ENCODE measurements around the gene PMM2. TPM values are rescaled to one million over a fixed set of nuclear protein-coding genes. Genes with fewer than 3 reads are reported as not detected.

The PMM2 gene
- total and polyA plus RNA-seq, 9 of the 15 experiments (the other 6 are each of a cell fraction or from before 2014, with no cell fraction given): 5.6 to 42.7 (median 25.9) TPM

DNA sequence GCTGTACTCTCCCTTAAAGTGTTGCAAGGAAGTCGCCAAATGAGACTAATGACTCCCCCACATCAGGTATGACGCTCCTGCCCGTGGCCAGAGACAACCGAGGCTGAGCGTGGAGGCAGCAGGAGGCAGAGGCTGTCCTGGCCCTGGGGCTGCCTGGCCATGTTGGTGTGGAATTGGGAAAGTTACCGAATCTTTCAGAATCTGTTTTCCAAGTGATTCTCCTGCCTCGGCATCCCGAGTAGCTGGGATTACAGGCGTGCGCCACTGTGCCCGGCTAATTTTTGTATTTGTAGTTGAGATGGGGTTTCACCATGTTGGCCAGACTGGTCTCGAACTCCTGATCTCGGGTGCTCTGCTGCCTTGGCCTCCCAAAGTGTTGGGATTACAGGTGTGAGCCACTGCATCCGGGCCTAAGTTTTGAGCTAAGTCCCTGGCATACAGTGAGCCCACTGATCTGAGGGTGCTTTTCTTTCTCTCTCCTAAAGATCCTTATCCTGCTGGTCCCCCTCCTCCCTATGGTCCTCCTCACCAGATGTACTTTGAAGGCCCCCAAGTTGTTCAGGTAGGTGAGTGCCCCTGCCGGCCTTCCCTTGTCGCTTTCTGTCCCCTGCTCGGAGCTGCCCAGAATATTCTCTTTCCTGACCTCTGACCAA, 85.2 kb downstream of the PMM2 start:
- no peak for DNase-seq (ENCODE audit: extremely low read depth in 1 of 4, low spot score in 3 of 4)
- WGBS (ENCODE audit: insufficient coverage, low coverage, missing lambda C conversion rate): 37% methylated on average over 16 of the region's 17 CpGs
- Histone ChIP-seq H3K9me3 (replicated peaks; ENCODE audit: control insufficient read depth, insufficient read depth, low read depth, low read length) (no peaks in the 10 kb centered on the region), H2AFZ (ENCODE audit: low read depth, low read length) (no peak overlapping the region), H3K27me3 (ENCODE audit: control insufficient read depth in 2 of 2, insufficient read depth in 2 of 2, low read length in 2 of 2) (peaks cover 0 to 4% of the 10 kb centered on the region in 2 experiments; a peak in 1 of 5 replicates), H3K9ac (ENCODE audit: insufficient read depth in 1 of 2, low read depth in 2 of 2, low read length in 2 of 2) (no peak overlapping the region; a peak in 1 of 4 replicates), H4K20me1 (replicated peaks; ENCODE audit: control insufficient read depth, insufficient read depth, low read length) (peaks cover 15% of the 10 kb centered on the region), H3K4me2 (ENCODE audit: insufficient read depth, low read length) (no peak overlapping the region), H3K4me3 (no peak overlapping the region), H3K36me3 (ENCODE audit: control insufficient read depth, insufficient read depth, low read length) (no peaks in the 10 kb centered on the region), H3K27ac (ENCODE audit: extremely low read depth, low read depth, low read length) (no peak overlapping the region), H3K9me1 (ENCODE audit: control insufficient read depth, insufficient read depth, low read length) (no peaks in the 10 kb centered on the region), H3K4me1 (replicated peaks in 1 of 2; ENCODE audit: control insufficient read depth in 2 of 2, insufficient read depth in 2 of 2, low read length in 2 of 2) (peaks cover 6 to 28% of the 10 kb centered on the region in 2 experiments; a peak in 4 of 5 replicates), H3K79me2 (ENCODE audit: control insufficient read depth, insufficient read depth, low read length) (no peaks in the 10 kb centered on the region)
- peak; percentile 89 for TF ChIP-seq ZNF263 (CRISPR knock-in tag; IDR thresholded peaks at IDR 0.05; ENCODE audit: borderline replicate concordance)
- TF ChIP-seq ZNF717 (CRISPR knock-in tag; IDR thresholded peaks at IDR 0.05): no peak
- no peak for ATAC-seq
- no TSS peak for BruUV-seq (replicated peaks)
- ChIA-PET POLR2A (interaction anchor here (0.6 to 1.9 kb wide), 5 partner anchors 8 to 15 kb away, joined by 3 to 7 read pairs (median 5); partner anchors contain the start of gene CARHSP1), CTCF (ENCODE audit: low intra/inter-chr PET ratio) (interaction anchor here (1.0 kb wide), 1 partner anchor 222 kb away, joined by 4 read pairs; no protein-coding TSS in a partner anchor)
- in situ Hi-C loops (cut with MboI) (loop anchor here (5.0 kb wide), 1 partner anchor 316 kb away; no protein-coding TSS in a partner anchor), intact Hi-C loops (cut with micrococcal nuclease) (loop anchor here (5.0 kb wide), 2 partner anchors 86 to 311 kb away; partner anchors contain the start of genes PMM2 and TMEM186)
- FAIRE-seq: no peak

Data from K562 (cell line).